ENCODE data around the gene CDC42BPB.

GRCh38 chr14:102900631-102901571, 156.4 kb downstream of the CDC42BPB start:
- no peak for TF ChIP-seq CTCF (IDR thresholded peaks at IDR 0.05; ENCODE audit: low read depth, low read length, poor library complexity, severe bottlenecking)
- no peak for TF ChIP-seq EZH2phosphoT487 (IDR thresholded peaks at IDR 0.05; ENCODE audit: borderline replicate concordance, low read length)

Measured in DOHH2 (cell line).